Measurements from ENCODE around the gene CAVIN2.

CAVIN2 gene, protein sequence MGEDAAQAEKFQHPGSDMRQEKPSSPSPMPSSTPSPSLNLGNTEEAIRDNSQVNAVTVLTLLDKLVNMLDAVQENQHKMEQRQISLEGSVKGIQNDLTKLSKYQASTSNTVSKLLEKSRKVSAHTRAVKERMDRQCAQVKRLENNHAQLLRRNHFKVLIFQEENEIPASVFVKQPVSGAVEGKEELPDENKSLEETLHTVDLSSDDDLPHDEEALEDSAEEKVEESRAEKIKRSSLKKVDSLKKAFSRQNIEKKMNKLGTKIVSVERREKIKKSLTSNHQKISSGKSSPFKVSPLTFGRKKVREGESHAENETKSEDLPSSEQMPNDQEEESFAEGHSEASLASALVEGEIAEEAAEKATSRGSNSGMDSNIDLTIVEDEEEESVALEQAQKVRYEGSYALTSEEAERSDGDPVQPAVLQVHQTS

DNA sequence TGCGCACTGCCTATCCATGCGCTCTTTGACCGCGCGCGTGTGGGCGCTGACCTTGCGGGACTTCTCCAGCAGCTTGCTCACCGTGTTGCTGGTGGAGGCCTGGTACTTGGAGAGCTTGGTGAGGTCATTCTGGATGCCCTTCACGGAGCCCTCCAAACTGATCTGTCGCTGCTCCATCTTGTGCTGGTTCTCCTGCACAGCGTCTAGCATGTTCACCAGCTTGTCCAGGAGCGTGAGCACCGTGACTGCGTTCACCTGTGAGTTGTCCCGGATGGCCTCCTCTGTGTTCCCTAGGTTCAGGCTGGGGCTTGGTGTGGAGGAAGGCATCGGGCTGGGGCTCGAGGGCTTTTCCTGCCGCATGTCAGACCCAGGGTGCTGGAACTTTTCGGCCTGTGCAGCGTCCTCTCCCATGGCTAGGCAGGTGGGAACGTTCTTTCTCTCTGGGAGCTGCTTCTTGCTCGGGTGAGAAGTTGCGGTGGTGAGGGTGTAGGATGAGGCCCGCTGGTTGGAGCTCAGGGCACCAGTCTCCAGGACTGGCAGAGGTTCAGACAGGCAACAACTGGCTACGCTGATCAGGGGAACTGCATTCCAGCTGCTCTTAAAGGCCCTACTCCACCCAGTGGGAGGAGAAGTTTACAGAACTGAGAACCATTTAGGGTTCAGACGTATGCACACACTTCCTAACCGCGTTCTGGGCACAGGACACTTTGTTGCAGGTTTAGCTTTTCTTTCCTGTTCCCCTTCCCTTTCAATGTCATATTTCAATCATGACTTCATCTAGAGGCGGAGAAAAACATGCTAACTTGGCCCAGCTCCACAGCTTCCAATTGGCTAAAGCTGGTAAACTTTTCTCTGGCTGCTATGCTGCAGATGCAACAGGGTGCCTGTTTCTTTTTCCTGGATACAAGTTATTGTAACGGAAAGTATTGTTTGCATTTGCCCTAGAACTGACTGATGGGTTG is at the start of gene CAVIN2:
Gene CAVIN2, minus strand, starts transcription at position 574 of the 962 bp plus-strand sequence. Its CDS starts 163 bp downstream, at position 411.
- Mint-ChIP-seq H3K27ac (no peak within 1 kb of the TSS), H3K4me1 (ENCODE audit: low read depth) (no peaks in the 10 kb centered on the region), H3K4me3 (no peak within 1 kb of the TSS), H3K27me3 (ENCODE audit: low read depth) (peaks cover 52% of the 10 kb centered on the region), H3K9me3 (no peaks in the 10 kb centered on the region), H3K36me3 (ENCODE audit: low read depth) (no peaks in the 10 kb centered on the region)
- no peak for DNase-seq (ENCODE audit: low spot score)

DNA sequence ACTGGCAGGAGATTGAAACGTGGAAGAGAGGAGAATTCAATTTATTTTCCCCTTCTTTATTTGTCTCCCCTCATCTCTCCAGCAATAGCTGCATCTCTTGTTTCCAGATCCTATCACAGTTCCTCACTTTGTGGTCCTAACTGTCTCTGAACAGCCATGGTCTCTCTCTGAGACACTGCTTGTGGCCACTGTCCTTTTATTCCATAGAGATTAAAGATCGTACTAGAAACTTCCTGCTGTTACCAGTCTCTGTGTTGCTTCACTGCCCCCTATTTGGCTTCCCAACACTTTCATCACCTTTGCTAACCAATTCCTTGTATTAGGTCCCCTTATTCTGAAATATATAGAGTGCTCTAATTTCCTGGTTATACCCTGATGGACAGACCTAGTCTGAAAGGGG is 48.9 kb upstream of the CAVIN2 start:
- Mint-ChIP-seq H3K27ac (no peak overlapping the region), H3K27me3 (ENCODE audit: low read depth) (peaks cover 5% of the 10 kb centered on the region), H3K4me1 (ENCODE audit: low read depth) (no peaks in the 10 kb centered on the region), H3K4me3 (no peak overlapping the region), H3K9me3 (no peaks in the 10 kb centered on the region), H3K36me3 (ENCODE audit: low read depth) (no peaks in the 10 kb centered on the region)
- no peak for DNase-seq (ENCODE audit: low spot score)

DNA sequence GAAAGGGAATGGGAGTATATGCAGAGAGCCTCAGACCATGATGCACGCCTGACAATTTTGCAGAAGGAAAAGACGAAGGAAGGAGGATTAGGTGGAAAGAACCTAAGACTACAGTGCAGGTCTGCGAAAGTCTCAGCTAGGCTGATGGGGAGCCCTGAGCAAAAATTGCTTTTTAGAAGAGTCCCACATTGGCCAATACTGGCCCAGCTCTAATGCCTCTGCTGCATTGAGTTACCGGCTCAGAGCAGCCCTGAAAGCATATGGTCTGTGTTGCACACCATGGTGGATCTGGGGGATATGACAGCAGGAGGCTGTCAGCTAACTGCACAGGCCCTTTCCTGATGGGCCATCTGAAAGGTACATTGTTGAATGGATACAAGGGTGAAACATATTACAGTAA is 48.3 kb upstream of the CAVIN2 start:
- DNase-seq (ENCODE audit: low spot score) = no peak
- H3K4me3 Mint-ChIP-seq = no peak overlapping the region
- no peaks in the 10 kb centered on the region for H3K4me1 Mint-ChIP-seq (ENCODE audit: low read depth)
- H3K36me3 Mint-ChIP-seq (ENCODE audit: low read depth) = no peaks in the 10 kb centered on the region
- H3K9me3 Mint-ChIP-seq = no peaks in the 10 kb centered on the region
- no peak overlapping the region for H3K27ac Mint-ChIP-seq
- H3K27me3 Mint-ChIP-seq (ENCODE audit: low read depth) = peaks cover 5% of the 10 kb centered on the region

DNA sequence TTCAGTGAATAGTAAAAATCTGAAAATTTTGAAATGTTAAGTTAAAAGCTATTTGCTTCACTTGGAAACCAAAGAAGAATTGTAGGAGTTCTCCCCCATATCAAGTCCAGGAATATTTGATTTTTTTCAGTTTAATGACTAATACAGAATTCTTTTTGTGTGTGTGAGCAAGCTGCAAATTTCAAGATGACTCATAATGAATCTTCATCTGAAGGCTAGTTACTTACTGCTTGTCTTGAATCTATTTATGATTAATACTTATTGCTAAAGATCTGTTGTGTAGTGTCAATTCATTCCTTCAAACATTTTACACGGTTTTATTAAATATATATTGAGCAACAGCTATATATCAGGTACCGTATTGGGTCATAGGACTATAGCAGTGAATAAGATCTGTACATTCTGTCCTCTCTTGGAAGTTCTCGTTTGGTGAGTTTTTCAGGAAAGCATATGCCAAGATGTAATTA is 47.8 kb upstream of the CAVIN2 start:
- peaks cover 7% of the 10 kb centered on the region for H3K27me3 Mint-ChIP-seq (ENCODE audit: low read depth)

DNA sequence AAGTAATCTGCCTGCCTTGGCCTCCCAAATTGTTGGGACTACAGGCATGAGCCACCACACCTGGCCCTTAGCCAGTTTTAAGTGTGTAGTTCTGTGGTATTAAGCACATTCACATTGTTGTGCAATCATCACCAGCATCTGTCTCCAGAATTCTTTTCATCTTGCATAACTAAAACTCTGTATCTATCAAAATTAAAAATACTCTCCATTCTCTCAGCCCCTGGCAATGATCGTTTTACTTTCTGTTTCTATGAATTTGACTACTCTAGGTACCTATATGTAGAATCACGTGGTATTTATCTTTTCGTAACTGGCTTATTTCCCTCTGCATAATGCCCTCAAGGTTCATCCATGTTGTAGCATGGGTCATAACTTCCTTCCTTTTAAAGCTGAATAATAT is 45.5 kb upstream of the CAVIN2 start:
- no peaks in the 10 kb centered on the region for H3K36me3 Mint-ChIP-seq (ENCODE audit: low read depth)
- H3K4me3 Mint-ChIP-seq = no peak overlapping the region
- no peak for DNase-seq (ENCODE audit: low spot score)
- H3K27me3 Mint-ChIP-seq (ENCODE audit: low read depth) = peaks cover 5% of the 10 kb centered on the region
- no peaks in the 10 kb centered on the region for H3K9me3 Mint-ChIP-seq
- H3K4me1 Mint-ChIP-seq (ENCODE audit: low read depth) = no peaks in the 10 kb centered on the region
- no peak overlapping the region for H3K27ac Mint-ChIP-seq

More for the DNA sequence above, 47.8 kb upstream of the CAVIN2 start:
- no peaks in the 10 kb centered on the region for H3K4me1 Mint-ChIP-seq (ENCODE audit: low read depth)
- no peak overlapping the region for H3K4me3 Mint-ChIP-seq
- H3K36me3 Mint-ChIP-seq (ENCODE audit: low read depth) = no peaks in the 10 kb centered on the region
- no peak overlapping the region for H3K27ac Mint-ChIP-seq
- DNase-seq (ENCODE audit: low spot score) = no peak
- no peaks in the 10 kb centered on the region for H3K9me3 Mint-ChIP-seq

DNA sequence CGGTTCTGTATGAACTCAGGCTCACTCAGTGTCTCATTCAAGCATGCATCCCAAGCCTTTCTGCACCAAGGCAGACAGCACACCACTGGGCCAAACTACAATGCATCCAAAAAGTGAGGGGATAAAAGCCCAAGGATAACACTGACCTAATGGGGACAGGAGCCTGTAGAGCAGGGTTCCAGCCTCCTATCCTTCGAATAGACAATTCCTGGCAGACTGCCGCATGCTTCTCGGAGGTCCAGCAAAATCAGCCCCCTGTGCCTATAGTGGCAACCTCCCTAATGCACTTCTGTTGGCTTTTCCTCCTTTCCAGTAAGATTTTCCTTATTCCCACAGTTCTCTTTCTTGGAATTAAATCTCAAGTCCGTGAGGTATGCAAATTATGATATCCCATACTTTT is 44.8 kb upstream of the CAVIN2 start:
- Mint-ChIP-seq H3K36me3 (ENCODE audit: low read depth) (no peaks in the 10 kb centered on the region), H3K4me1 (ENCODE audit: low read depth) (no peaks in the 10 kb centered on the region), H3K27me3 (ENCODE audit: low read depth) (peaks cover 5% of the 10 kb centered on the region), H3K4me3 (no peak overlapping the region), H3K27ac (no peak overlapping the region), H3K9me3 (no peaks in the 10 kb centered on the region)
- no peak for DNase-seq (ENCODE audit: low spot score)

DNA sequence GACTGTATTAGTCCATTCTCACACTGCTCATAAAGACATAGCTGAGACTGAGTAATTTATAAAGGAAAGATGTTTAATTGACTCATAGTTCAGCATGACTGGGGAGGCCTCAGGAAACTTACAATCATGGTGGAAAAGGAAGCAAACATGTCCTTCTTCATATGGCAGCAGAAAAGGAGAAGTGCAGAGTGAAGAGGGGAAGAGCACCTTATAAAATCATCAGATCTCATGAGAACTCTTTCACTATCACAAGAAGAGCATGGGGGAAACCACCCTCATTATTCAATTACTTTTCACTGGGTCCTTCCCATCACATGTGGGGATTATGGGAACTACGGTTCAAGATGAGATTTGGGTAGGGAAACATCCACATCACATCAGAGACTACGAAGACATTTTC is 43.0 kb upstream of the CAVIN2 start:
- Mint-ChIP-seq H3K36me3 (ENCODE audit: low read depth) (no peaks in the 10 kb centered on the region), H3K27ac (no peak overlapping the region), H3K27me3 (ENCODE audit: low read depth) (peaks cover 5% of the 10 kb centered on the region), H3K9me3 (no peaks in the 10 kb centered on the region), H3K4me1 (ENCODE audit: low read depth) (no peaks in the 10 kb centered on the region), H3K4me3 (no peak overlapping the region)
- DNase-seq (ENCODE audit: low spot score) = no peak

DNA sequence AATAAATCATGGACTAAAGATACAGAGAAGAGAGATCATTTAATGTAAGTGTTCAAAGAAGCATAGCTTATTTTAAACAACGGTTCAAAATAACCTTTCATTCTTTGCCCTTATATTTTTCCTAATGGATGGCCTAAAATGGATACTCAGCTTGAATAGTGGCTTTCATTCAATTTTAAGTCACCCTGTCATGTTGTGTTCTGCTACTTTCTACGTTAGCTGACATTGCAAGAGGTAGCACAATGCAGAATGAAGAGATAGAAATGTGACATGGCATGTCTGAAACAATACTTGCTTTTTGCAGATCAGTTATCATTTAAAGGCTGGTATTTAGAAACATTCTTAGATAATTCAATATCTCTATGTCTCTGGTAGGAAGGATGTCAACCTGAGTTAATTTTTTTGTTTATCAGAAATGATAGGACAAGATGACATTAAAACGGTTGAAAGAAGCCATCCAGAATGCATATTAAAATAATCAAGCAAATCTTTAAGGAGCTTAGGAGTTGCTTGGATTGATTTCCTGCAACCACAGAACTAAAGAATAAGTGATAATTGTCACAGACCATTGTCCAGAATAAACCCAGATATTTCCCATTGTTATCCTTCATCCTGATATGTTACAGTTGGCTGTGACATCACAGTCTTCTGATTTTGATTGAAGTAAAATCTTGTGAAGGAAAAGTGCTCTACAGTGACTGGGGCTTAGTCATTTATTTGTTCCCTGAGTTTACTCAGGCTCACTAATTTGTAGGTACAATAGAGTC is 41.7 kb upstream of the CAVIN2 start:
- Mint-ChIP-seq H3K27ac (no peak overlapping the region), H3K9me3 (no peaks in the 10 kb centered on the region), H3K36me3 (ENCODE audit: low read depth) (no peaks in the 10 kb centered on the region), H3K4me1 (ENCODE audit: low read depth) (no peaks in the 10 kb centered on the region), H3K4me3 (no peak overlapping the region), H3K27me3 (ENCODE audit: low read depth) (peaks cover 2% of the 10 kb centered on the region)
- no peak for DNase-seq (ENCODE audit: low spot score)

DNA sequence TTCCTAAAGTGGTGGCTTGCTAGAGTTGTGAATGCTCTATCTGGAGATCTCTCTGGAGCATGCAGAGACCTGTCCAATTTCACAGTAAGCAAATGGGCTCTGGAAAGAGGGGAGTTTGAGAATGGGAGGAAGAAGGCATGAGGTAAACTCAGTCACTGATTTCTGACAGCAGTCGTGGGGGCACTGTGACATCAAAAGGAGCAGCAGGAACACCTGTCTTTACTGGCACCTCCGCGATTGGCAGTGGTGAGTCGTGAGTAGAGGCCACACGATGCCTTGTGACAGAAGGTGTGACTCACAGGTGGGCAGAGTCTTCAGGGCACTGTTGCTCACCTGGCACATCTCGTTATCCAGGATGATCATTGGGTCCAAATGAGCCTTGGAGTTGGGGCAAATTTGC is 38.8 kb upstream of the CAVIN2 start:
- Mint-ChIP-seq H3K4me1 (ENCODE audit: low read depth) (no peaks in the 10 kb centered on the region), H3K36me3 (ENCODE audit: low read depth) (no peaks in the 10 kb centered on the region), H3K27me3 (ENCODE audit: low read depth) (peaks cover 2% of the 10 kb centered on the region)

DNA sequence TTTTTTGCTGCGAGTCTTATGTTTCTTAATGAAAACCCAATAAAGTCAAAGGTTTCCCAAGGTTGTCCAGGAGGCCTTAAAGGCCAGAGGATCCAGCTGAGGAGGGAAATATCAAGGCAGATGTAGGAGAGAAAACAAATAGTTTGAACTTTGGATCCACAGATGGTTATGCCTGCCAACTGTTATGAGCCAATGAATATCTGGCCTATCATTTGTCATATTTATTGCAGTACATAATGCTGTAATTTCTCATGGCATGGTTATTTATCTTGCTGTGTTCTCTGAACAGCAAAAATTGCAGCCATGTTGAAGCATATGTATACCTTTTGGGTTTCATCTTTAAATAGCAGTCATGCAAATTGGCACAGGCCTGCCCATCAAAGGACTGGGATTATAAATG is 38.2 kb upstream of the CAVIN2 start:
- H3K36me3 Mint-ChIP-seq (ENCODE audit: low read depth) = no peaks in the 10 kb centered on the region
- H3K4me3 Mint-ChIP-seq = no peak overlapping the region
- no peaks in the 10 kb centered on the region for H3K9me3 Mint-ChIP-seq
- no peak for DNase-seq (ENCODE audit: low spot score)
- H3K4me1 Mint-ChIP-seq (ENCODE audit: low read depth) = no peaks in the 10 kb centered on the region
- H3K27me3 Mint-ChIP-seq (ENCODE audit: low read depth) = peaks cover 2% of the 10 kb centered on the region
- no peak overlapping the region for H3K27ac Mint-ChIP-seq

More for the DNA sequence above, 38.8 kb upstream of the CAVIN2 start:
- no peak overlapping the region for H3K4me3 Mint-ChIP-seq
- no peaks in the 10 kb centered on the region for H3K9me3 Mint-ChIP-seq
- DNase-seq (ENCODE audit: low spot score) = no peak
- H3K27ac Mint-ChIP-seq = no peak overlapping the region

DNA sequence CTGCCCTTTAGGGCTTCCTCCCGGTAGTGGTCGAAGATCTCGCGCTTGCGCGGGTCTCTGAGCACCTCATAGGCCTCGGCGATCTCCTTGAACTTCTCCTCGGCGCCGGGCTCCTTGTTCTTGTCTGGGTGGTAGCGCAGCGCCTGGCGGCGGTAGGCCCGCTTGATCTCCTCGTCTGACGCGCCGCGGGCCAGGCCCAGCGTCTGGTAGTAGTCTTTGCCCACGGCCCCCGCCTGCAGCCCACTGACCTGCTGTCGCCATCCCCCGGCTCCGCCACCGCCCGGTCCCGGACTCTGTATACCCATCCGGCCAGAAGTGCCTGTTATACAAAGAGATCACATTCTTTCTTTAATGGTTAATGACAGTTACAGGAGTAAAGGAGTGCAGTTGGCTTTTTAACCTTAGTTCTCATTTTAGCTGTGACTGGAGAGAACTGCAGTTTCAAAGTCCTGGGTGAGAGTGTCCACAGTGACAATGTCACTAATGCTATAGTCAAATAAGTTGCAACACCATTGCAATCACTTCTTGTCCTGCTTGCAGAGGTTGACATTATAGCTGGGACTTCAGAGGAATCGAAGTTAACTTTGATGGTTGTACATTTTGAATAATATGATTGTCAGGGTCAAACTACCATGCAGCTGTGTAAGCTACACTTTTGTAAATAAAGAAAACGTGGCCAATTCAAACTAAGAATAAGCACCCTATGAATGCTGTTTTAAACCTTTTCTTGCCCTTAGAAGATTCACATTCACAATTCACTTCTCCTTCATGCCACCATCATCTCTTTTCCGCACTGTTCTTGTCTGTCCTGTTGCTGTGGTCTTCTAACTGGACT is 35.3 kb upstream of the CAVIN2 start:
- Mint-ChIP-seq H3K27me3 (ENCODE audit: low read depth) (no peaks in the 10 kb centered on the region), H3K27ac (no peak overlapping the region), H3K9me3 (no peaks in the 10 kb centered on the region), H3K36me3 (ENCODE audit: low read depth) (no peaks in the 10 kb centered on the region), H3K4me1 (ENCODE audit: low read depth) (no peaks in the 10 kb centered on the region), H3K4me3 (no peak overlapping the region)
- DNase-seq (ENCODE audit: low spot score) = no peak

DNA sequence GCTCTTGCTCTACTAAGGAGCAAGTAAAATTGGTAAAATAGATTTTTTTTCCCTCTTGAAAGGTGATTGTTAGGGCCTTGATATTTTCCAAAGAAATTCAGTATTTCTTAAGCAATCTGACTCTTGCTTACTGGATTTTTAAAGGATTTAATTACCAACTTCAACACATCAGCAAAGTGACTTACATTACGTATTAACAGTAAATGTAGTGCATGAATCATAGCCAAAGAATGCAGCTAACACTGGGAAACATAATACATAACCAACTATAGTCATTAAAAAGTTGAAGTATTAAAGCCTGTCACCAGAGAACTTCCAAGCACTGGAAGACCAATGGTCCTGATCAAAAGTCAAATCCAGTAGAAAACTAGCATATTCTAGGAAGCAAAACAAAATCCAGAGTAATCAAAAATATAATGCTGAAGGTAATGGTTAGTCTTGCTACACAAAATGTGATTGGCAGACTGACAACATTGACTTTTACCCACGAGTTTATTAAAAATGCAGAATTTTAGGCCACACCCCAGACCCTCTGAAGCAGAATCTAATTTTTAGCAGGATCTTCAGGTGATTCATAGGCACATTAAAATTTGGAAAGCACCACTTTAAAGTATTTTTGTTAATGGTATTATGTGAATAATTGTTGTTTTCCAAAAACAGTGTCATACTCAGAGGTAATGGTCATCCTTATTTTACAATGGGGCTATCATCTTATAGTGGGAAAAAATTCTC is 31.8 kb upstream of the CAVIN2 start:
- Mint-ChIP-seq H3K4me1 (ENCODE audit: low read depth) (no peaks in the 10 kb centered on the region), H3K27ac (no peak overlapping the region), H3K36me3 (ENCODE audit: low read depth) (no peaks in the 10 kb centered on the region), H3K9me3 (no peaks in the 10 kb centered on the region), H3K4me3 (no peak overlapping the region), H3K27me3 (ENCODE audit: low read depth) (no peaks in the 10 kb centered on the region)
- no peak for DNase-seq (ENCODE audit: low spot score)
